ENCODE data around the gene TAF1A. TPM values are rescaled to one million over a fixed set of nuclear protein-coding genes. Genes with fewer than 3 reads are reported as not detected.

The TAF1A gene
- total and polyA plus RNA-seq, 2 experiments from 2014 or later, result 5.4 to 5.6 TPM

DNA sequence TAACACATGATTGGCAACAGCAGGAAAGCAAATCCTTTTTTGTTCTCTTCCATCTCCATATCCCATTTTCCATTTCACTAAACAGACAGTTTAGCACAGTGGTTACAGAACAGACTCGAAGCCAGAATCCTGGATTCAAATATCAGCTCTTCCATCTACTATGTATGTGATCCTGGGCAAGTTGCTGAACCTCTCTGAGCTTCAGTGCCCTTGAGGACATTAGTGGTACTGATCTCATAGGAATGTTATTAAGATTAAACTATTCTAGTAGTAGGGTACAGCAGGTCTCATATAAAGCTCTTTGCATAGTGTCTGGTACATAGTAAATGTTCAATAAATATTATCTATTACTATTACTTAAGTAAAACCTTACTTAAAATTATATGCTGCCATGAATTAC lies 28.1 kb downstream of the TAF1A start:
- Histone ChIP-seq H4K20me1 (ENCODE audit: insufficient read depth) (no peaks in the 10 kb centered on the region), H3F3A (ENCODE audit: insufficient read depth) (no peaks in the 10 kb centered on the region), H3K9ac (no peak overlapping the region), H3K9me2 (ENCODE audit: insufficient read depth) (no peaks in the 10 kb centered on the region), H3K36me3 (ENCODE audit: low read depth) (peaks cover 9% of the 10 kb centered on the region), H3K4me1 (ENCODE audit: insufficient read depth) (no peaks in the 10 kb centered on the region), H2AFZ (no peak overlapping the region), H3K4me2 (ENCODE audit: unreplicated experiment) (no peak overlapping the region), H3K79me2 (ENCODE audit: insufficient read depth) (0 out of 2 replicates have a peak, but pooled peaks cover 8% of the 10 kb centered on the region), H3K4me3 (no peak overlapping the region), H3K9me3 (ENCODE audit: low read depth) (no peaks in the 10 kb centered on the region), H3K27ac (no peak overlapping the region), H3K27me3 (replicated peaks; ENCODE audit: insufficient read depth) (no peaks in the 10 kb centered on the region)
- in situ Hi-C loops (cut with MboI), result no loop called here
- WGBS, 2 experiments (ENCODE audit: low coverage in 1 of 2, low lambda C conversion rate in 2 of 2, missing lambda C conversion rate in 2 of 2), result 97 to 100% methylated on average over 1 of the region's 1 CpG
- no peak for DNase-seq
- TF ChIP-seq EZH2phosphoT487 (IDR thresholded peaks at IDR 0.05; ENCODE audit: insufficient read depth, low read depth), result no peak
- TF ChIP-seq EZH2 (IDR thresholded peaks at IDR 0.05; ENCODE audit: insufficient read depth, poor library complexity, severe bottlenecking), result no peak

DNA sequence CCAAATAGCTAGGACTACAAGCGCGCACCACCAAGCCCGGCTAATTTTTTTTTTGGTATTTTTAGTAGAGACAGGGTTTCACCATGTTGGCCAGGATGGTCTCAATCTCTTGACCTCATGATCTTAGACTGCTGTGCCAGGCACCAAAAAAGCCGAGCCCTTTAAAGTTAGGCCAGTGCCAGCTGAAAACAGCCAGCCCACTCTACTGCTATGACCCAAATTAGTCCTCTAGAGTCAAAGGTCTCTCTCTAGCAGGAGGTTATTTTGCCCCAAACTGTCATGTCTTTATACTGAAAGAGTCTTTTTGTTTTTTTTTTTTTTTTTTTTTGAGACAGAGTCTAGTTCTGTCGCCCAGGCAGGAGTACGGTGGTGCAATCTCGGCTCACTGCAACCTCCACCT lies 32.2 kb downstream of the TAF1A start:
- Histone ChIP-seq H3K4me2 (ENCODE audit: unreplicated experiment) (no peak overlapping the region), H3F3A (ENCODE audit: insufficient read depth) (0 out of 2 replicates have a peak, but pooled peaks cover 3% of the 10 kb centered on the region), H3K9me3 (ENCODE audit: low read depth) (no peaks in the 10 kb centered on the region), H2AFZ (no peak overlapping the region), H3K36me3 (ENCODE audit: low read depth) (peaks cover 9% of the 10 kb centered on the region), H3K27ac (no peak overlapping the region), H3K27me3 (replicated peaks; ENCODE audit: insufficient read depth) (no peaks in the 10 kb centered on the region), H3K4me3 (no peak overlapping the region), H3K79me2 (ENCODE audit: insufficient read depth) (no peaks in the 10 kb centered on the region), H4K20me1 (ENCODE audit: insufficient read depth) (no peaks in the 10 kb centered on the region), H3K4me1 (ENCODE audit: insufficient read depth) (peaks cover 3% of the 10 kb centered on the region; the same call in 1 of the 2 replicates), H3K9me2 (ENCODE audit: insufficient read depth) (no peaks in the 10 kb centered on the region), H3K9ac (no peak overlapping the region)
- in situ Hi-C loops (cut with MboI), result no loop called here
- TF ChIP-seq EZH2phosphoT487 (IDR thresholded peaks at IDR 0.05; ENCODE audit: insufficient read depth, low read depth) (no peak), EZH2 (IDR thresholded peaks at IDR 0.05; ENCODE audit: insufficient read depth, poor library complexity, severe bottlenecking) (no peak)
- WGBS, 2 experiments (ENCODE audit: low coverage in 1 of 2, low lambda C conversion rate in 2 of 2, missing lambda C conversion rate in 2 of 2), result 96% methylated on average over 7 of the region's 7 CpGs
- no peak for DNase-seq

DNA sequence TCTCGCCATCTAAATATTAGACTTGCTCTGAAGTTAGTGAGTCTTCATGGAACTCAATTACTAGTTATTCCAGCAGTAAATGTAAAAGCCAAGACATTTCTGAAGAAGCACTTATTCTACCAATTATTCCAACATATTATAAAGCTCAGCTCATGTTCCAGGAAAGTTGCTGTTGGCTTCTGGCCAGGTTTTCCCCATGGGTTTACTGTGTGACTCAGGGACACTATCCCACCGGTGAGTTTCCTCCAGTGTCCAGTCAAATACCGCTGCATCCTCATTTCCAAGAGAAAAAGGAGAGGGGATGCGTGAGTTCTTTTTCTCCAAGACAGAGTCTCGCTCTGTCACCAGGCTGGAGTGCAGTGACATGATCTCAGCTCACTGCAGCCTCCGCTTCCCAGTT lies 32.6 kb downstream of the TAF1A start:
- peaks cover 9% of the 10 kb centered on the region; the same call in 1 of the 2 replicates for H3K36me3 ChIP-seq (ENCODE audit: low read depth)
- WGBS, 2 experiments (ENCODE audit: low coverage in 1 of 2, low lambda C conversion rate in 2 of 2, missing lambda C conversion rate in 2 of 2), result 79 to 83% methylated on average over 6 of the region's 6 CpGs
- H3K4me3 ChIP-seq, result no peak overlapping the region
- in situ Hi-C loops (cut with MboI), result no loop called here
- H3K27ac ChIP-seq, result no peak overlapping the region
- peaks cover 4% of the 10 kb centered on the region; the same call in 1 of the 2 replicates for H3K4me1 ChIP-seq (ENCODE audit: insufficient read depth)
- no peak overlapping the region for H3K4me2 ChIP-seq (ENCODE audit: unreplicated experiment)
- no peak for TF ChIP-seq EZH2phosphoT487 (IDR thresholded peaks at IDR 0.05; ENCODE audit: insufficient read depth, low read depth)
- no peak for TF ChIP-seq EZH2 (IDR thresholded peaks at IDR 0.05; ENCODE audit: insufficient read depth, poor library complexity, severe bottlenecking)
- H3K9me2 ChIP-seq (ENCODE audit: insufficient read depth), result no peaks in the 10 kb centered on the region
- no peaks in the 10 kb centered on the region for H4K20me1 ChIP-seq (ENCODE audit: insufficient read depth)
- DNase-seq, result no peak
- H3K9me3 ChIP-seq (ENCODE audit: low read depth), result no peaks in the 10 kb centered on the region
- H3F3A ChIP-seq (ENCODE audit: insufficient read depth), result 0 out of 2 replicates have a peak, but pooled peaks cover 3% of the 10 kb centered on the region
- no peak overlapping the region for H3K9ac ChIP-seq
- no peaks in the 10 kb centered on the region for H3K79me2 ChIP-seq (ENCODE audit: insufficient read depth)
- H2AFZ ChIP-seq, result no peak overlapping the region
- no peaks in the 10 kb centered on the region for H3K27me3 ChIP-seq (replicated peaks; ENCODE audit: insufficient read depth)

DNA sequence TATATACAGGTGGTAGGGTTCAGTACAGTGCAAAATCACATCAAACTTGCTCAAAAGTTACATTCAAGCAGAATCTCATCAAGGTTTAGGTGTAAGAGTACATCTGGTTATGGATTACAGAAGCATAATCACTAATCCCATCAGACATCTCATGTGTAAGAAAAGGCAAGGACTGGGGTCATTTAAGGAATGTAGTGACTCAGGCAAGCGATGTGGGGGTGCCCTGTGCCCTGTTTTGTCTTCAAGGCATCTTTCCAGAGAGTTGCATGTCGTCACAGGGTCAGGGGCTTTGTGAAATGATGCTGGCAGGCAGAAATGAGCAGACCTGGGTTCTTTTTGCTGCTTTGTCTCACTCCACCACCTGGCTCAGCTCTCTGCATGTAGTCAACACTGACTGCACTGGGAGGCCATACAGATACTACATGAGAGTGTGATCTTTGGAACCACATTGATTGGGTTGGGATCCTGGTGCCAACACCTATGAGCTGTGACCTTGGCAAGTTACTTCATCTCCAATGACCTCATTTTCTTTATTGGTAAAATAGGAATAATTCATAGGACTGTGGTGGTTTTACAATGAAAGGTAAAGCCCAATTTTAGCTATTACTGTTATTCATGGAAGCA lies 33.6 kb downstream of the TAF1A start:
- Histone ChIP-seq H3K27me3 (replicated peaks; ENCODE audit: insufficient read depth) (no peaks in the 10 kb centered on the region), H3F3A (ENCODE audit: insufficient read depth) (0 out of 2 replicates have a peak, but pooled peaks cover 3% of the 10 kb centered on the region), H3K9me3 (ENCODE audit: low read depth) (no peaks in the 10 kb centered on the region), H3K4me2 (ENCODE audit: unreplicated experiment) (no peak overlapping the region), H3K9me2 (ENCODE audit: insufficient read depth) (no peaks in the 10 kb centered on the region), H3K79me2 (ENCODE audit: insufficient read depth) (no peaks in the 10 kb centered on the region), H3K4me3 (no peak overlapping the region), H2AFZ (no peak overlapping the region), H4K20me1 (ENCODE audit: insufficient read depth) (no peaks in the 10 kb centered on the region), H3K27ac (no peak overlapping the region), H3K4me1 (ENCODE audit: insufficient read depth) (peaks cover 4% of the 10 kb centered on the region; the same call in 1 of the 2 replicates), H3K9ac (no peak overlapping the region), H3K36me3 (ENCODE audit: low read depth) (peaks cover 9% of the 10 kb centered on the region; the same call in 1 of the 2 replicates)
- 65 to 70% methylated on average over 2 of the region's 2 CpGs for WGBS, 2 experiments (ENCODE audit: low coverage in 1 of 2, low lambda C conversion rate in 2 of 2, missing lambda C conversion rate in 2 of 2)
- in situ Hi-C loops (cut with MboI), result no loop called here
- DNase-seq, result no peak
- TF ChIP-seq EZH2phosphoT487 (IDR thresholded peaks at IDR 0.05; ENCODE audit: insufficient read depth, low read depth) (no peak), EZH2 (IDR thresholded peaks at IDR 0.05; ENCODE audit: insufficient read depth, poor library complexity, severe bottlenecking) (no peak)
